Esophagus muscularis mucosa (tissue), 4 donors: ENCODE data around the gene KAZN.

Experiments used
- EP300 ChIP-seq: sonication (generic); formaldehyde crosslinking; IDR thresholded peaks from one replicate; pipeline ENCODE4 v1.6.1; 2017; ENCODE audit warnings: antibody characterized with exemption
- POLR2A ChIP-seq: fragments of 450-650 bp; IDR thresholded peaks from one replicate; pipeline ENCODE4 v1.6.1; 2017; ENCODE audit warnings: antibody characterized with exemption, moderate library complexity, mild to moderate bottlenecking, low read depth
- POLR2AphosphoS5 ChIP-seq, 2 donors: sonication (generic); formaldehyde crosslinking; IDR thresholded peaks; one replicate each; pipeline ENCODE4 v1.6.1; 2017; ENCODE audit warnings: antibody characterized with exemption in 2 of 2
- TF ChIP-seq, protein P1 (sequence below), 3 experiments: fragments of 200-600 bp in 2 of 3; fragments of 450-650 bp in 1 of 3; sonication (generic) in 2 of 3; IDR thresholded peaks; one replicate each; pipeline ENCODE4 v1.5.1; 2017 to 2019; ENCODE audit warnings: antibody characterized with exemption in 3 of 3, mild to moderate bottlenecking in 2 of 3, moderate library complexity in 1 of 3

DNA sequence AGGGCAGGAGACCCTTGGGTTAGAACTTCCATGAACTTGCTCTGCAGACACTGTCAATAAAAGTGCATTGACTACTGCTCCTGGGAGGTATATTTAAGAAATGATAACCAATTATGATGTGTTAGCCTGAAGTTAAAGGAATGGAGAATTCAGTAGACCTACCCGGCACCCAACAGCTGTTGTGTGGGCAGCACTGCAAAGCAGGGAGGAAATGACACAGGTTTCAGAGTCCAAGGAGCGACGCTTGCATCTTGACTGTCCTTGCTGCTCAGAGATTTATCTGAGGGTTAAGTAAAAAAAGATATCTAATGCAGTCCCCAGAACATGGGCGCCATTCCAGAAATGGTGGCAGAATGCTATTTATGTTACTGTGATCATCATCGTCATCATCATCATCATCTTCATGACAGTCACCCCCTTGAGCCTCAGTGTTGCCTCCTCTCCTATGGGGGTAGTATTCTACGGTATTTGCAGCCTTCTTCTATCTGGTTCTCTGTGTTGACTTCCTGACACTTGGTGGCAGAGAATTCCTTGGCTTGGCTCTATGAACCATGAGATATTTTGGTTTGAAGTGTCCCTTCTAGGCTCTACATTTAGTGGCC, 225.9 kb downstream of the KAZN start:
- TF ChIP-seq, protein P1, sequence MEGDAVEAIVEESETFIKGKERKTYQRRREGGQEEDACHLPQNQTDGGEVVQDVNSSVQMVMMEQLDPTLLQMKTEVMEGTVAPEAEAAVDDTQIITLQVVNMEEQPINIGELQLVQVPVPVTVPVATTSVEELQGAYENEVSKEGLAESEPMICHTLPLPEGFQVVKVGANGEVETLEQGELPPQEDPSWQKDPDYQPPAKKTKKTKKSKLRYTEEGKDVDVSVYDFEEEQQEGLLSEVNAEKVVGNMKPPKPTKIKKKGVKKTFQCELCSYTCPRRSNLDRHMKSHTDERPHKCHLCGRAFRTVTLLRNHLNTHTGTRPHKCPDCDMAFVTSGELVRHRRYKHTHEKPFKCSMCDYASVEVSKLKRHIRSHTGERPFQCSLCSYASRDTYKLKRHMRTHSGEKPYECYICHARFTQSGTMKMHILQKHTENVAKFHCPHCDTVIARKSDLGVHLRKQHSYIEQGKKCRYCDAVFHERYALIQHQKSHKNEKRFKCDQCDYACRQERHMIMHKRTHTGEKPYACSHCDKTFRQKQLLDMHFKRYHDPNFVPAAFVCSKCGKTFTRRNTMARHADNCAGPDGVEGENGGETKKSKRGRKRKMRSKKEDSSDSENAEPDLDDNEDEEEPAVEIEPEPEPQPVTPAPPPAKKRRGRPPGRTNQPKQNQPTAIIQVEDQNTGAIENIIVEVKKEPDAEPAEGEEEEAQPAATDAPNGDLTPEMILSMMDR (IDR thresholded peaks at IDR 0.05) = no peak
- no peak for TF ChIP-seq POLR2AphosphoS5 (IDR thresholded peaks at IDR 0.05)
- TF ChIP-seq POLR2A = no peak
- no peak for TF ChIP-seq EP300
